Panc1 (cell line): ENCODE results near the gene DHX15. TPM values are rescaled to one million over a fixed set of nuclear protein-coding genes. Genes with fewer than 3 reads are reported as not detected.

Source experiments
- ATAC-seq: fragments of 200-7000 bp; cut with Tn5 transposase; 2 replicates; pipeline ENCODE4 v1.9.1; 2020; ENCODE audit warnings: mild to moderate bottlenecking, moderate library complexity
- BruUV-seq: library from RNA; stranded (reverse); fragments of 400-500 nt; replicated peaks from 2 replicates; lab custom pipeline; 2021; lab: Mats Ljungman, UMichigan
- CTCF ChIA-PET: fragments of 300-600 bp; sonication (Branson Sonifier 250); formaldehyde crosslinking; loops from one replicate; lab custom pipeline; 2022; ENCODE audit warnings: antibody characterized with exemption; lab: Charles Lee
- POLR2A ChIA-PET: fragments of 300-600 bp; sonication (Branson Sonifier 250); formaldehyde crosslinking; loops from one replicate; lab custom pipeline; 2022; ENCODE audit warnings: antibody characterized with exemption; lab: Charles Lee
- DNase-seq: peaks from one replicate; pipeline ENCODE4 v3.0.0-alpha.2; 2010; ENCODE audit warnings: low read depth, low spot score
- H3K27ac ChIP-seq: 2 replicates; pipeline ENCODE4 v1.5.1; 2011; ENCODE audit warnings: mild to moderate bottlenecking, low read length, inconsistent platforms
- H3K27me3 ChIP-seq: fragments of 200-500 bp; sonication (Bioruptor generic); 2 replicates; pipeline ENCODE4 v1.6.0; 2014; ENCODE audit warnings: low read length, inconsistent platforms; ENCODE audit not compliant: control insufficient read depth, insufficient read depth
- H3K36me3 ChIP-seq: fragments of 200-500 bp; sonication (Bioruptor generic); 2 replicates; pipeline ENCODE4 v1.5.1; 2014; ENCODE audit warnings: inconsistent platforms, mild to moderate bottlenecking, low read length, moderate library complexity; ENCODE audit not compliant: control insufficient read depth, insufficient read depth
- H3K4me1 ChIP-seq: 2 replicates; pipeline ENCODE4 v1.5.1; 2011; ENCODE audit warnings: inconsistent platforms, mild to moderate bottlenecking, low read length, moderate library complexity; ENCODE audit not compliant: control insufficient read depth, insufficient read depth
- H3K4me3 ChIP-seq, 2 experiments: 2 replicates each; pipeline ENCODE4 v1.5.1; 2011 to 2012; ENCODE audit warnings: low read depth in 2 of 2, low read length in 2 of 2, mild to moderate bottlenecking in 2 of 2, inconsistent platforms in 1 of 2, moderate library complexity in 1 of 2
- H3K9me3 ChIP-seq: fragments of 200-500 bp; sonication (Bioruptor generic); 2 replicates; pipeline ENCODE4 v1.5.1; 2014; ENCODE audit warnings: low read depth, mild to moderate bottlenecking, inconsistent platforms, low read length, moderate library complexity; ENCODE audit not compliant: control insufficient read depth, insufficient read depth
- CTCF ChIP-seq: fragments of 450-650 bp; IDR thresholded peaks from 2 replicates; pipeline ENCODE4 v1.5.1; 2017; ENCODE audit warnings: mild to moderate bottlenecking
- POLR2AphosphoS5 ChIP-seq: IDR thresholded peaks from 2 replicates; pipeline ENCODE4 v1.6.1; 2012; ENCODE audit warnings: mild to moderate bottlenecking, low read depth, low read length, moderate library complexity
- SIN3A ChIP-seq: IDR thresholded peaks from 2 replicates; pipeline ENCODE4 v1.6.1; 2012; ENCODE audit warnings: low read depth, mild to moderate bottlenecking, low read length, moderate library complexity, borderline replicate concordance; ENCODE audit not compliant: insufficient read depth
- TCF7L2 ChIP-seq: IDR thresholded peaks from 2 replicates; pipeline ENCODE4 v1.6.1; 2011; ENCODE audit warnings: mild to moderate bottlenecking, low read depth, low read length, inconsistent platforms
- in situ Hi-C: cut with HindIII; loops from 2 replicates; pipeline ENCODE4 v1.10.0; 2016; ENCODE audit warnings: low sequenced_read_pairs, low pct_unique_long_range_greater_than_20kb
- intact Hi-C: fragments of 100-400 bp; cut with micrococcal nuclease; formaldehyde crosslinking; loops from one replicate; pipeline ENCODE4 v1.10.0; 2022; ENCODE audit not compliant: unreplicated experiment
- total RNA-seq: library from RNA; stranded (reverse); gene quantifications from one replicate; pipeline ENCODE4 v1.2.1, GENCODE V29; 2021; ENCODE audit not compliant: unreplicated experiment
- TF ChIP-seq, protein P1 (sequence below), 2 experiments: IDR thresholded peaks; 2 replicates each; pipeline ENCODE4 v1.6.1; 2011 to 2012; ENCODE audit warnings: low read depth in 2 of 2, control low read depth in 1 of 2, low read length in 1 of 2, mild to moderate bottlenecking in 1 of 2, moderate library complexity in 1 of 2; ENCODE audit not compliant: insufficient read depth in 1 of 2

Gene DHX15
- total RNA-seq, 1 experiment from 2014 or later, result 118 TPM

DNA sequence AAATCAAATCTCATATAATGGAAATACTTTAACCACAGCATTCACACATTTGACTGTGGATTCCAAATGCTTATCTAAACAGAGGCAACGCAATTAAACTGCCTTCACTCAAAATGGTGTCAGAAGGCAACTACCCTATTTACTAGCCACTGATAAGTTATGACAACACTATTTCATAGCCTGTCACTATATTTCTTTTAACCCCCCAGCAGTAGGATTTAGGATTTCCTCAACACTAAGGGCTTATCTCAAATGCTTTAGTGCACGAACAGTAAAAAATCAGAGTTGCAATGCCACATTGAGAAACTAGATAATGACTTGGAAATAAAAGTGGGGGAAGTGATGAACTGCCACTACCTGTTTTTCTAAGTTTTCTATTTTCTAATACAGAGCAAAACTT is 66.7 kb downstream of the DHX15 start:
- Histone ChIP-seq H3K27ac (no peak overlapping the region), H3K4me3 (no peak overlapping the region), H3K27me3 (no peaks in the 10 kb centered on the region), H3K4me1 (no peaks in the 10 kb centered on the region), H3K9me3 (no peaks in the 10 kb centered on the region), H3K36me3 (no peaks in the 10 kb centered on the region; the same call in 1 of the 2 replicates)
- POLR2A ChIA-PET, result no interaction called here
- DNase-seq (no peak), ATAC-seq (no peak)
- BruUV-seq, result no TSS peak
- CTCF ChIA-PET, result no interaction called here
- in situ Hi-C loops, result no loop called here
- intact Hi-C loops, result no loop called here
- TF ChIP-seq POLR2AphosphoS5 (no peak), SIN3A (no peak), CTCF (no peak)

DNA sequence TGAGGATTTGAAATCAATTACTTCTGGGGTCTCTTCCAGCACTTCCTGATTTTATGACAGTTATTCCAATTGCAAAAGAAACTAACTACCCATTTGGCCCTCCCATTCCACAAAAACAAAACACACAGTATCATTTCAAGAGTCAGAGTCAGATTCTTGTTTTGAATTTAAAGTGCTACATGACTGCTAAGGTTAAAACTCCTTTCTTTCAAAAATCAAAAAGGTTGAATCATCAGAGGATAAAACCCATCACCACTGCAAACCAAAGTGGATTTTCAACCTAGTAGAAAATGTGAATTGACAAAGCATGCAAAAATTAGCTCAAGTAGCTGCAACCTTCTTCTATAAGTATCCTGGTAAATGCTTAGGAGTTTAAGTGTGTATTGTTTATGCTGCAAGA is 67.4 kb downstream of the DHX15 start:
- H3K4me1 ChIP-seq, result no peaks in the 10 kb centered on the region
- no peaks in the 10 kb centered on the region for H3K27me3 ChIP-seq
- TF ChIP-seq TCF7L2 (no peak), POLR2AphosphoS5 (no peak), CTCF (no peak), SIN3A (no peak)
- TF ChIP-seq, protein P1, sequence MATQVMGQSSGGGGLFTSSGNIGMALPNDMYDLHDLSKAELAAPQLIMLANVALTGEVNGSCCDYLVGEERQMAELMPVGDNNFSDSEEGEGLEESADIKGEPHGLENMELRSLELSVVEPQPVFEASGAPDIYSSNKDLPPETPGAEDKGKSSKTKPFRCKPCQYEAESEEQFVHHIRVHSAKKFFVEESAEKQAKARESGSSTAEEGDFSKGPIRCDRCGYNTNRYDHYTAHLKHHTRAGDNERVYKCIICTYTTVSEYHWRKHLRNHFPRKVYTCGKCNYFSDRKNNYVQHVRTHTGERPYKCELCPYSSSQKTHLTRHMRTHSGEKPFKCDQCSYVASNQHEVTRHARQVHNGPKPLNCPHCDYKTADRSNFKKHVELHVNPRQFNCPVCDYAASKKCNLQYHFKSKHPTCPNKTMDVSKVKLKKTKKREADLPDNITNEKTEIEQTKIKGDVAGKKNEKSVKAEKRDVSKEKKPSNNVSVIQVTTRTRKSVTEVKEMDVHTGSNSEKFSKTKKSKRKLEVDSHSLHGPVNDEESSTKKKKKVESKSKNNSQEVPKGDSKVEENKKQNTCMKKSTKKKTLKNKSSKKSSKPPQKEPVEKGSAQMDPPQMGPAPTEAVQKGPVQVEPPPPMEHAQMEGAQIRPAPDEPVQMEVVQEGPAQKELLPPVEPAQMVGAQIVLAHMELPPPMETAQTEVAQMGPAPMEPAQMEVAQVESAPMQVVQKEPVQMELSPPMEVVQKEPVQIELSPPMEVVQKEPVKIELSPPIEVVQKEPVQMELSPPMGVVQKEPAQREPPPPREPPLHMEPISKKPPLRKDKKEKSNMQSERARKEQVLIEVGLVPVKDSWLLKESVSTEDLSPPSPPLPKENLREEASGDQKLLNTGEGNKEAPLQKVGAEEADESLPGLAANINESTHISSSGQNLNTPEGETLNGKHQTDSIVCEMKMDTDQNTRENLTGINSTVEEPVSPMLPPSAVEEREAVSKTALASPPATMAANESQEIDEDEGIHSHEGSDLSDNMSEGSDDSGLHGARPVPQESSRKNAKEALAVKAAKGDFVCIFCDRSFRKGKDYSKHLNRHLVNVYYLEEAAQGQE (IDR thresholded peaks at IDR 0.05; ENCODE audit: insufficient read depth in 1 of 2, low read depth in 2 of 2, low read length in 1 of 2), result no peak
- H3K27ac ChIP-seq, result no peak overlapping the region
- DNase-seq (no peak), ATAC-seq (no peak)
- no peaks in the 10 kb centered on the region; the same call in 1 of the 2 replicates for H3K36me3 ChIP-seq
- in situ Hi-C loops, result no loop called here
- no peaks in the 10 kb centered on the region for H3K9me3 ChIP-seq
- no TSS peak for BruUV-seq
- intact Hi-C loops, result no loop called here
- no peak overlapping the region for H3K4me3 ChIP-seq
- POLR2A ChIA-PET, result no interaction called here
- CTCF ChIA-PET, result no interaction called here
